ENCODE measurements around the gene RAPGEF6.

GRCh38 chr5:131525805-131526204 is 109.2 kb downstream of the RAPGEF6 start:
- TF ChIP-seq CTCF (conservative IDR thresholded peaks at IDR 0.05; ENCODE audit: low read depth, low read length) (no peak), USF2 (IDR thresholded peaks at IDR 0.05; ENCODE audit: low read depth, low read length) (no peak), POLR2A (IDR thresholded peaks at IDR 0.05; ENCODE audit: low read depth, low read length) (no peak), CHD1 (IDR thresholded peaks at IDR 0.05; ENCODE audit: low read depth, low read length) (no peak), MAZ (IDR thresholded peaks at IDR 0.05; ENCODE audit: borderline replicate concordance, low read depth, low read length) (no peak), MAFK (IDR thresholded peaks at IDR 0.05; ENCODE audit: low read depth, low read length) (no peak), ELK1 (IDR thresholded peaks at IDR 0.05; ENCODE audit: borderline replicate concordance, low read depth, low read length) (no peak), MXI1 (IDR thresholded peaks at IDR 0.05; ENCODE audit: borderline replicate concordance, low read depth, low read length) (no peak), CEBPB (IDR thresholded peaks at IDR 0.05; ENCODE audit: low read depth, low read length) (peak; percentile 36; the same call in 1 of the 2 replicates), RFX5 (IDR thresholded peaks at IDR 0.05; ENCODE audit: low read depth, low read length) (no peak)

Data from IMR-90 (cell line).